DOHH2 (cell line): ENCODE data around the gene ELAVL4.

Experiments used
- CTCF ChIP-seq: fragments of 200-600 bp; sonication (generic); IDR thresholded peaks from one replicate; pipeline ENCODE4 v1.5.1; 2014; ENCODE audit warnings: antibody characterized with exemption, mild to moderate bottlenecking, low read depth, low read length; ENCODE audit not compliant: poor library complexity, severe bottlenecking
- EZH2phosphoT487 ChIP-seq: fragments of 200-600 bp; sonication (generic); IDR thresholded peaks from 2 replicates; pipeline ENCODE4 v1.6.1; 2017; ENCODE audit warnings: borderline replicate concordance, mild to moderate bottlenecking, antibody characterized with exemption, low read length, moderate library complexity, mixed read lengths

GRCh38 chr1:50237056-50237455, 128.3 kb downstream of the ELAVL4 start:
- no peak for TF ChIP-seq EZH2phosphoT487
- TF ChIP-seq CTCF: no peak
